HG03025 (cell line): ENCODE measurements around the gene DCTN2.
A peak's percentile ranks its signal among the peaks of the same experiment; 100 is the strongest.
"Not testable (repeated sequence)": the region's sequence is repeated elsewhere in the genome, so short reads cannot be mapped to it uniquely, and the experiment has no call there.

Experiments used
- ATAC-seq: cut with Tn5 transposase; IDR thresholded peaks from one replicate; pipeline ENCODE4 v1.9.1; 2021; ENCODE audit warnings: mild to moderate bottlenecking, moderate library complexity; ENCODE audit not compliant: unreplicated experiment, low FRiP score

The DCTN2 gene

GRCh38 chr12:57495051-57495701 lies 51.8 kb downstream of the DCTN2 start:
- ATAC-seq = not testable (repeated sequence)

GRCh38 chr12:57491393-57492280 lies 55.4 kb downstream of the DCTN2 start:
- no peak for ATAC-seq

- no peak for ATAC-seq
Measured at GRCh38 chr12:57490126-57490525, 56.9 kb downstream of the DCTN2 start.

- no peak for ATAC-seq
Measured at GRCh38 chr12:57489157-57489641, 57.8 kb downstream of the DCTN2 start.

GRCh38 chr12:57488402-57489156 lies 58.4 kb downstream of the DCTN2 start:
- ATAC-seq = no peak

- peak; percentile 95 for ATAC-seq
Measured at GRCh38 chr12:57487597-57488401, 59.2 kb downstream of the DCTN2 start, which contains the start of gene MARS1. Gene MARS1 (plus strand): TSS chr12:57488068. CDS start chr12:57488091, 23 bp downstream.

GRCh38 chr12:57487055-57487596 lies 59.9 kb downstream of the DCTN2 start:
- ATAC-seq = no peak

GRCh38 chr12:57485695-57486094 lies 61.3 kb downstream of the DCTN2 start:
- no peak for ATAC-seq

GRCh38 chr12:57483466-57483865 lies 63.5 kb downstream of the DCTN2 start:
- no peak for ATAC-seq

- ATAC-seq = no peak
Measured at GRCh38 chr12:57481671-57482070, 65.3 kb downstream of the DCTN2 start.
